Cardiac muscle cell (in vitro differentiated cells and primary cell): Measurements from ENCODE around the gene EXPH5. TPM values are rescaled to one million over a fixed set of nuclear protein-coding genes. Genes with fewer than 3 reads are reported as not detected.
A peak's percentile ranks its signal among the peaks of the same experiment; 100 is the strongest.

Experiments
- DNase-seq, 2 donors: peaks; one replicate each; pipeline versions ENCODE4 v3.0.0 to v3.0.0-alpha.2; 2010 to 2017; ENCODE audit warnings: low read depth in 1 of 2, low spot score in 1 of 2
- H3K27ac ChIP-seq: fragments of 200-600 bp; sonication (generic); 2 replicates; pipeline ENCODE4 v1.5.1; 2016
- H3K27me3 ChIP-seq: fragments of 200-600 bp; sonication (generic); 2 replicates; pipeline ENCODE4 v1.6.0; 2016; ENCODE audit warnings: control low read depth
- H3K36me3 ChIP-seq: fragments of 200-600 bp; sonication (generic); 2 replicates; pipeline ENCODE4 v1.5.1; 2016; ENCODE audit warnings: control low read depth
- H3K4me1 ChIP-seq: fragments of 200-600 bp; sonication (generic); 2 replicates; pipeline ENCODE4 v1.8.1; 2017; ENCODE audit warnings: low read depth, mild to moderate bottlenecking, mixed run types
- H3K4me3 ChIP-seq: fragments of 200-600 bp; sonication (generic); 2 replicates; pipeline ENCODE4 v1.5.1; 2016; ENCODE audit warnings: mild to moderate bottlenecking
- H3K9me3 ChIP-seq: fragments of 200-600 bp; sonication (generic); 2 replicates; pipeline ENCODE4 v1.5.1; 2017; ENCODE audit warnings: low read depth, mild to moderate bottlenecking, control low read depth
- CTCF ChIP-seq: IDR thresholded peaks from 2 replicates; pipeline ENCODE4 v1.5.1; 2012; ENCODE audit warnings: low read depth, mild to moderate bottlenecking, low read length
- polyA plus RNA-seq: library from polyadenylated mRNA; unstranded; fragments of >200 nt; fragmentation: Nextera tagmentation; extraction: Ambion mirVana; gene quantifications from 2 replicates; pipeline ENCODE4 v1.2.1, GENCODE V29; 2016
- total RNA-seq: library from RNA; depleted of rRNA; stranded (reverse); fragments of >200 nt; gene quantifications from 2 replicates; pipeline ENCODE4 v1.2.3, GENCODE V29; 2016

The EXPH5 gene
- total and polyA plus RNA-seq, 2 experiments from 2014 or later, result 2.6 to 7.7 TPM

GRCh38 chr11:108599978-108600377, 6.4 kb upstream of the EXPH5 start:
- no peak for DNase-seq
- Histone ChIP-seq H3K27ac (no peak overlapping the region), H3K36me3 (no peaks in the 10 kb centered on the region), H3K4me3 (no peak overlapping the region), H3K4me1 (peaks cover 9% of the 10 kb centered on the region), H3K9me3 (no peaks in the 10 kb centered on the region), H3K27me3 (no peaks in the 10 kb centered on the region)
- TF ChIP-seq CTCF, result no peak

- H3K4me3 ChIP-seq, result no peak overlapping the region
- no peak for TF ChIP-seq CTCF
- peaks cover 21% of the 10 kb centered on the region for H3K4me1 ChIP-seq
- H3K27ac ChIP-seq, result no peak overlapping the region
- DNase-seq, result peak in 1 of 2 donors; percentile 24
- H3K9me3 ChIP-seq, result no peaks in the 10 kb centered on the region
- H3K27me3 ChIP-seq, result no peaks in the 10 kb centered on the region
- no peaks in the 10 kb centered on the region for H3K36me3 ChIP-seq
Observed at GRCh38 chr11:108597736-108598355, 4.3 kb upstream of the EXPH5 start.

GRCh38 chr11:108596701-108597100, 3.1 kb upstream of the EXPH5 start:
- Histone ChIP-seq H3K4me1 (peaks cover 21% of the 10 kb centered on the region), H3K9me3 (no peaks in the 10 kb centered on the region), H3K36me3 (no peaks in the 10 kb centered on the region), H3K27me3 (peaks cover 11% of the 10 kb centered on the region), H3K27ac (no peak overlapping the region), H3K4me3 (no peak overlapping the region)
- TF ChIP-seq CTCF, result no peak
- DNase-seq, result no peak

GRCh38 chr11:108593923-108594434, 411 bp upstream of the EXPH5 start:
- Histone ChIP-seq H3K9me3 (no peaks in the 10 kb centered on the region), H3K36me3 (no peaks in the 10 kb centered on the region), H3K27me3 (peaks cover 15% of the 10 kb centered on the region), H3K27ac (no peak overlapping the region), H3K4me3 (peak overlapping the region; percentile 70), H3K4me1 (peaks cover 17% of the 10 kb centered on the region)
- TF ChIP-seq CTCF, result no peak
- DNase-seq, result no peak

GRCh38 chr11:108592591-108593213, 866 bp downstream of the EXPH5 start:
- H3K4me3 ChIP-seq, result peak overlapping the region; percentile 70
- peaks cover 17% of the 10 kb centered on the region for H3K4me1 ChIP-seq
- H3K27ac ChIP-seq, result no peak overlapping the region
- no peak for TF ChIP-seq CTCF
- H3K36me3 ChIP-seq, result no peaks in the 10 kb centered on the region
- peak in 1 of 2 donors; percentile 44 for DNase-seq
- no peaks in the 10 kb centered on the region for H3K9me3 ChIP-seq
- H3K27me3 ChIP-seq, result peaks cover 15% of the 10 kb centered on the region
